ENCODE results near the gene NFKBIZ.

GRCh38 chr3:101828691-101829436 is 20.4 kb upstream of the NFKBIZ start:
- no peak for TF ChIP-seq EZH2 (IDR thresholded peaks at IDR 0.05; ENCODE audit: insufficient read depth, poor library complexity, severe bottlenecking)
- no peak for TF ChIP-seq EZH2phosphoT487 (IDR thresholded peaks at IDR 0.05; ENCODE audit: insufficient read depth, low read depth)

Data from GM23248 (cell line).